Measurements from ENCODE around the gene MCTP1. TPM values are rescaled to one million over a fixed set of nuclear protein-coding genes. Genes with fewer than 3 reads are reported as not detected.

The MCTP1 gene
- total RNA-seq, 1 experiment from 2014 or later, result 0.44 TPM

DNA sequence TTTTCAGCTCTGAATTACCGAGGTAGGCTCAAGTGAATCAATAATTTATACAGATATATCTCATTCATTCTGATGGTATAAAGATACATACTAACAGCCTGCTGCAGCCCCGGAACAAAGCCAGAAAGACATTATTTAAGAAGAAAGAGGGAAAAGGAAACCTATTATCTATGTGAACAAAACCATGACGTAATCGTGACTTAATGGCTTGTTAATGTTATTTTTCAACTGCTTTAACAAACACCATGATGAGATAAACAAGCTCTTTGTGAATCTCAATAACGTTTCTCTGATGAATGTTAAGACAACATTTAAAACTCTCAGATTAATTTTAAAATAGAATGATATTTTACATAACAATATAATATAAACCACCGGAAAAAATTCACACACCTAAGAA lies 429.4 kb downstream of the MCTP1 start:
- POLR2A ChIA-PET, result no interaction called here
- 0 out of 4 replicates have a peak, but pooled peaks cover 0 to 2% of the 10 kb centered on the region in 2 experiments for H3K4me1 ChIP-seq (ENCODE audit: control insufficient read depth in 1 of 2, insufficient read depth in 2 of 2, low read length in 2 of 2)
- H3K27ac ChIP-seq (ENCODE audit: low read depth, low read length), result no peak overlapping the region
- H3K9me3 ChIP-seq (ENCODE audit: control insufficient read depth in 1 of 2, insufficient read depth in 1 of 2, low read depth in 1 of 2, low read length in 2 of 2), result no peaks in the 10 kb centered on the region
- no peak overlapping the region for H3K4me3 ChIP-seq (replicated peaks in 1 of 2; ENCODE audit: low read depth in 1 of 2, low read length in 2 of 2)
- H2AFZ ChIP-seq (ENCODE audit: low read depth, low read length, poor library complexity, severe bottlenecking), result peak overlapping the region; percentile 3
- no TSS peak for BruUV-seq (replicated peaks)
- no peak overlapping the region for H3K4me2 ChIP-seq (ENCODE audit: low read length)
- CTCF ChIA-PET, result no interaction called here
- no peaks in the 10 kb centered on the region for H4K20me1 ChIP-seq (ENCODE audit: insufficient read depth)
- intact Hi-C loops (cut with micrococcal nuclease), result loop anchor here (10.0 kb wide), 2 partner anchors 1051 to 1251 kb away; no protein-coding TSS in a partner anchor
- H3K9ac ChIP-seq (ENCODE audit: low read length), result no peak overlapping the region
- DNase-seq (ENCODE audit: low read depth, low spot score), result no peak
- H3K79me2 ChIP-seq (ENCODE audit: insufficient read depth, low read length), result no peaks in the 10 kb centered on the region
- no peaks in the 10 kb centered on the region for H3K36me3 ChIP-seq (ENCODE audit: control insufficient read depth in 1 of 2, insufficient read depth in 2 of 2, low read length in 2 of 2)
- H3K27me3 ChIP-seq (ENCODE audit: insufficient read depth, low read length), result no peaks in the 10 kb centered on the region
- RAD21 ChIA-PET (ENCODE audit: low non-redundant PET in 1 of 2, low total read pairs in 2 of 2, uncharacterized antibody in 2 of 2, unreplicated experiment in 2 of 2), result no interaction called here
- TF ChIP-seq TCF7L2 (IDR thresholded peaks at IDR 0.05; ENCODE audit: borderline replicate concordance, extremely low read depth, insufficient read depth, insufficient read length), result no peak
- TF ChIP-seq ZFX (IDR thresholded peaks at IDR 0.05), result no peak
- TF ChIP-seq SIN3A (IDR thresholded peaks at IDR 0.05; ENCODE audit: low read depth), result no peak
- no peak for TF ChIP-seq SRF (IDR thresholded peaks at IDR 0.05; ENCODE audit: low read depth)
- TF ChIP-seq, protein P1, sequence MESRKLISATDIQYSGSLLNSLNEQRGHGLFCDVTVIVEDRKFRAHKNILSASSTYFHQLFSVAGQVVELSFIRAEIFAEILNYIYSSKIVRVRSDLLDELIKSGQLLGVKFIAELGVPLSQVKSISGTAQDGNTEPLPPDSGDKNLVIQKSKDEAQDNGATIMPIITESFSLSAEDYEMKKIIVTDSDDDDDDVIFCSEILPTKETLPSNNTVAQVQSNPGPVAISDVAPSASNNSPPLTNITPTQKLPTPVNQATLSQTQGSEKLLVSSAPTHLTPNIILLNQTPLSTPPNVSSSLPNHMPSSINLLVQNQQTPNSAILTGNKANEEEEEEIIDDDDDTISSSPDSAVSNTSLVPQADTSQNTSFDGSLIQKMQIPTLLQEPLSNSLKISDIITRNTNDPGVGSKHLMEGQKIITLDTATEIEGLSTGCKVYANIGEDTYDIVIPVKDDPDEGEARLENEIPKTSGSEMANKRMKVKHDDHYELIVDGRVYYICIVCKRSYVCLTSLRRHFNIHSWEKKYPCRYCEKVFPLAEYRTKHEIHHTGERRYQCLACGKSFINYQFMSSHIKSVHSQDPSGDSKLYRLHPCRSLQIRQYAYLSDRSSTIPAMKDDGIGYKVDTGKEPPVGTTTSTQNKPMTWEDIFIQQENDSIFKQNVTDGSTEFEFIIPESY (IDR thresholded peaks at IDR 0.05; ENCODE audit: extremely low read depth, insufficient replicate concordance, low read length), result no peak
- TF ChIP-seq FOSL1 (IDR thresholded peaks at IDR 0.05; ENCODE audit: low read depth), result no peak
- TF ChIP-seq, protein P2, sequence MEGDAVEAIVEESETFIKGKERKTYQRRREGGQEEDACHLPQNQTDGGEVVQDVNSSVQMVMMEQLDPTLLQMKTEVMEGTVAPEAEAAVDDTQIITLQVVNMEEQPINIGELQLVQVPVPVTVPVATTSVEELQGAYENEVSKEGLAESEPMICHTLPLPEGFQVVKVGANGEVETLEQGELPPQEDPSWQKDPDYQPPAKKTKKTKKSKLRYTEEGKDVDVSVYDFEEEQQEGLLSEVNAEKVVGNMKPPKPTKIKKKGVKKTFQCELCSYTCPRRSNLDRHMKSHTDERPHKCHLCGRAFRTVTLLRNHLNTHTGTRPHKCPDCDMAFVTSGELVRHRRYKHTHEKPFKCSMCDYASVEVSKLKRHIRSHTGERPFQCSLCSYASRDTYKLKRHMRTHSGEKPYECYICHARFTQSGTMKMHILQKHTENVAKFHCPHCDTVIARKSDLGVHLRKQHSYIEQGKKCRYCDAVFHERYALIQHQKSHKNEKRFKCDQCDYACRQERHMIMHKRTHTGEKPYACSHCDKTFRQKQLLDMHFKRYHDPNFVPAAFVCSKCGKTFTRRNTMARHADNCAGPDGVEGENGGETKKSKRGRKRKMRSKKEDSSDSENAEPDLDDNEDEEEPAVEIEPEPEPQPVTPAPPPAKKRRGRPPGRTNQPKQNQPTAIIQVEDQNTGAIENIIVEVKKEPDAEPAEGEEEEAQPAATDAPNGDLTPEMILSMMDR (IDR thresholded peaks at IDR 0.05 in 2 of 3, conservative IDR thresholded peaks at IDR 0.05 in 1 of 3; ENCODE audit: borderline replicate concordance in 1 of 3, insufficient read depth in 1 of 3, low read depth in 2 of 3, low read length in 2 of 3), result no peak
- no peak for TF ChIP-seq POLR2A (IDR thresholded peaks at IDR 0.05; ENCODE audit: borderline replicate concordance, extremely low read depth, insufficient read depth, insufficient read length)
- TF ChIP-seq, protein P3, sequence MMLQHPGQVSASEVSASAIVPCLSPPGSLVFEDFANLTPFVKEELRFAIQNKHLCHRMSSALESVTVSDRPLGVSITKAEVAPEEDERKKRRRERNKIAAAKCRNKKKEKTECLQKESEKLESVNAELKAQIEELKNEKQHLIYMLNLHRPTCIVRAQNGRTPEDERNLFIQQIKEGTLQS (IDR thresholded peaks at IDR 0.05), result no peak
- TF ChIP-seq ELF1 (IDR thresholded peaks at IDR 0.05; ENCODE audit: borderline replicate concordance, low read depth), result no peak
- TF ChIP-seq CBX3 (IDR thresholded peaks at IDR 0.05; ENCODE audit: low read depth), result no peak
- no peak for TF ChIP-seq POLR2AphosphoS5 (IDR thresholded peaks at IDR 0.05; ENCODE audit: low read depth, low read length)
- no peak for TF ChIP-seq RAD21 (IDR thresholded peaks at IDR 0.05; ENCODE audit: low read depth)
- TF ChIP-seq SP1 (IDR thresholded peaks at IDR 0.05; ENCODE audit: low read depth), result no peak
- TF ChIP-seq EZH2 (IDR thresholded peaks at IDR 0.05), result no peak
- no peak for TF ChIP-seq CEBPB (IDR thresholded peaks at IDR 0.05; ENCODE audit: low read depth)
- no peak for TF ChIP-seq JUND (IDR thresholded peaks at IDR 0.05)
- no peaks in the 10 kb centered on the region for H3K9me2 ChIP-seq (ENCODE audit: insufficient read depth)
- no peak for ATAC-seq

Measured in HCT116 (cell line).